GM12878 (cell line): ENCODE data around the gene SSPN. TPM values are rescaled to one million over a fixed set of nuclear protein-coding genes. Genes with fewer than 3 reads are reported as not detected.

Source experiments
- ATAC-seq: fragments of 200-7000 bp; cut with Tn5 transposase; 3 replicates; pipeline ENCODE4 v1.9.1; 2020; ENCODE audit warnings: mild to moderate bottlenecking, moderate library complexity
- BruUV-seq: library from RNA; stranded (reverse); fragments of 400-500 nt; replicated peaks from 2 replicates; lab custom pipeline; 2021; lab: Mats Ljungman, UMichigan
- CTCF ChIA-PET: fragments of 300-600 bp; sonication (Branson Sonifier 250); formaldehyde crosslinking; extraction: SDS; loops from one replicate; lab custom pipeline; 2021; ENCODE audit warnings: inconsistent platforms; lab: Yijun Ruan, JAX
- POLR2A ChIA-PET: fragments of 350-600 bp; formaldehyde crosslinking; extraction: SDS; loops from one replicate; lab custom pipeline; 2021; ENCODE audit warnings: inconsistent platforms; lab: Charles Lee
- RAD21 ChIA-PET: fragments of 300-600 bp; sonication (Branson Sonifier 250); formaldehyde crosslinking; loops from one replicate; lab custom pipeline; 2023; ENCODE audit warnings: antibody characterized with exemption; ENCODE audit not compliant: unreplicated experiment; lab: Charles Lee
- SMC1A ChIA-PET: fragments of 300-600 bp; sonication (Branson Sonifier 250); formaldehyde crosslinking; loops from one replicate; lab custom pipeline; 2023; ENCODE audit not compliant: unreplicated experiment, uncharacterized antibody; lab: Charles Lee
- DNase-seq: peaks from one replicate; pipeline ENCODE4 v3.0.0-alpha.2; 2011; ENCODE audit warnings: low read depth, low spot score
- FAIRE-seq: peaks from 3 replicates; lab custom pipeline; 2011; peaks lifted over from hg19 to GRCh38; lab: Jason Lieb, UNC
- H2AFZ ChIP-seq: 2 replicates; pipeline ENCODE4 v1.6.0; 2011; ENCODE audit warnings: low read depth, low read length, control low read depth; ENCODE audit not compliant: control insufficient read depth
- H3K27ac ChIP-seq: 2 replicates; pipeline ENCODE4 v1.5.1; 2011; ENCODE audit warnings: control low read depth; ENCODE audit not compliant: control insufficient read depth, insufficient read depth
- H3K27me3 ChIP-seq, 2 experiments: replicated peaks in 1 of 2; 2 replicates each; pipeline versions ENCODE4 v1.6.0 to v1.6.1; 2011; ENCODE audit warnings: low read length in 1 of 2; ENCODE audit not compliant: control insufficient read depth in 2 of 2, insufficient read depth in 2 of 2
- H3K36me3 ChIP-seq, 2 experiments: 2 replicates each; pipeline ENCODE4 v1.5.1; 2011; ENCODE audit warnings: low read length in 1 of 2; ENCODE audit not compliant: control insufficient read depth in 2 of 2, insufficient read depth in 2 of 2
- H3K4me1 ChIP-seq: 2 replicates; pipeline ENCODE4 v1.6.1; 2011; ENCODE audit warnings: mild to moderate bottlenecking, low read length, moderate library complexity, mixed read lengths; ENCODE audit not compliant: control insufficient read depth, insufficient read depth
- H3K4me2 ChIP-seq: 2 replicates; pipeline ENCODE4 v1.6.0; 2011; ENCODE audit warnings: control low read depth; ENCODE audit not compliant: control insufficient read depth, insufficient read depth
- H3K4me3 ChIP-seq: fragments of 200-600 bp; sonication (generic); 2 replicates; pipeline ENCODE4 v1.5.1; 2016
- H3K79me2 ChIP-seq: 2 replicates; pipeline ENCODE4 v1.6.0; 2011; ENCODE audit warnings: low read length; ENCODE audit not compliant: control insufficient read depth, insufficient read depth
- H3K9ac ChIP-seq: 2 replicates; pipeline ENCODE4 v1.8.0; 2011; ENCODE audit warnings: low read length, control low read depth, mixed read lengths; ENCODE audit not compliant: control insufficient read depth, insufficient read depth
- H3K9me3 ChIP-seq: replicated peaks from 3 replicates; pipeline ENCODE4 v1.5.1; 2011; ENCODE audit warnings: mild to moderate bottlenecking, low read length; ENCODE audit not compliant: control insufficient read depth, insufficient read depth
- H4K20me1 ChIP-seq: 2 replicates; pipeline ENCODE4 v1.6.0; 2011; ENCODE audit not compliant: control insufficient read depth, insufficient read depth
- ATF7 ChIP-seq: fragments of 450-650 bp; IDR thresholded peaks from 2 replicates; pipeline ENCODE4 v1.6.1; 2016; ENCODE audit warnings: low read depth, mild to moderate bottlenecking
- CHD1 ChIP-seq: IDR thresholded peaks from 2 replicates; pipeline ENCODE4 v1.6.1; 2012; ENCODE audit warnings: low read depth, low read length, improper control_type of control experiment
- CREM ChIP-seq: IDR thresholded peaks from 2 replicates; pipeline ENCODE4 v1.6.1; 2014; ENCODE audit warnings: antibody characterized with exemption, low read depth
- DPF2 ChIP-seq: fragments of 450-650 bp; IDR thresholded peaks from 2 replicates; pipeline ENCODE4 v1.6.1; 2017; ENCODE audit warnings: mild to moderate bottlenecking
- EED ChIP-seq: sonication (generic); IDR thresholded peaks from 2 replicates; pipeline ENCODE4 v1.6.1; 2016; ENCODE audit warnings: antibody characterized with exemption, low read depth
- GABPA ChIP-seq: IDR thresholded peaks from 2 replicates; pipeline ENCODE4 v1.6.1; 2014; ENCODE audit warnings: antibody characterized with exemption, low read depth, mild to moderate bottlenecking, inconsistent platforms
- KAT2A ChIP-seq: conservative IDR thresholded peaks from 2 replicates; pipeline ENCODE4 v1.6.1; 2011; ENCODE audit warnings: low read depth, low read length; ENCODE audit not compliant: control insufficient read depth
- KDM1A ChIP-seq: fragments of 200-600 bp; sonication (generic); IDR thresholded peaks from 2 replicates; pipeline ENCODE4 v1.6.1; 2016; ENCODE audit warnings: borderline replicate concordance
- MEF2B ChIP-seq: fragments of 450-650 bp; IDR thresholded peaks from 2 replicates; pipeline ENCODE4 v1.6.1; 2018; ENCODE audit warnings: mild to moderate bottlenecking, moderate library complexity; ENCODE audit not compliant: partially characterized antibody, poor library complexity, severe bottlenecking
- RBBP5 ChIP-seq: fragments of 200-600 bp; sonication (generic); conservative IDR thresholded peaks from 2 replicates; pipeline ENCODE4 v1.6.1; 2016
- TCF3 ChIP-seq: IDR thresholded peaks from 2 replicates; pipeline ENCODE4 v1.6.1; 2012; ENCODE audit warnings: low read depth, mild to moderate bottlenecking, low read length, borderline replicate concordance; ENCODE audit not compliant: insufficient read depth
- TCF7 ChIP-seq: IDR thresholded peaks from 2 replicates; pipeline ENCODE4 v1.6.1; 2014; ENCODE audit warnings: antibody characterized with exemption, borderline replicate concordance
- ZNF24 ChIP-seq: fragments of 450-650 bp; IDR thresholded peaks from 2 replicates; pipeline ENCODE4 v1.6.1; 2017; ENCODE audit warnings: antibody characterized with exemption, mild to moderate bottlenecking
- ZNF274 ChIP-seq: IDR thresholded peaks from one replicate; pipeline ENCODE4 v1.8.0; 2011; ENCODE audit not compliant: insufficient read length, insufficient read depth
- WGBS: methylation state at CpG from one replicate; pipeline ENCODE4 v1.1.6; 2016; ENCODE audit warnings: low lambda C conversion rate; ENCODE audit not compliant: insufficient replicate concordance, insufficient coverage; ENCODE audit errors: missing lambda C conversion rate; 5-methylcytosine and 5-hydroxymethylcytosine counted together
- in situ Hi-C: fragments of 300-500 bp; cut with MboI; formaldehyde crosslinking; loops from 9 replicates; pipeline ENCODE4 v1.14.3; 2018; ENCODE audit warnings: mixed read lengths
- intact Hi-C: fragments of 100-400 bp; cut with micrococcal nuclease; formaldehyde crosslinking; loops from one replicate; pipeline ENCODE4 v1.14.2; 2022; ENCODE audit not compliant: unreplicated experiment
- polyA plus RNA-seq, 11 experiments: library from polyadenylated mRNA; depleted of rRNA in 4 of 11; unstranded in 6 of 11; stranded (reverse) in 5 of 11; fragments of >200 nt; fragmentation: Nextera tagmentation in 4 of 11; fragmentation: Illumina TruSeq in 1 of 11; extraction: Ambion mirVana in 4 of 11; extraction: Trizol in 1 of 11; gene quantifications; 1 replicate in 1 of 11; 2 replicates in 10 of 11; pipeline versions ENCODE4 v1.2.1 to v1.2.3, GENCODE V29; 2011 to 2016; ENCODE audit warnings: inconsistent platforms in 2 of 11, missing spikeins in 2 of 11, low read depth in 1 of 11
- total RNA-seq, 4 experiments: library from RNA; depleted of rRNA in 3 of 4; stranded (reverse); fragments of >200 nt in 3 of 4; fragmentation: Illumina TruSeq in 1 of 4; extraction: Trizol in 1 of 4; gene quantifications; 2 replicates each; pipeline versions ENCODE4 v1.2.1 to v1.2.3, GENCODE V29; 2013 to 2021
- TF ChIP-seq, protein P1 (sequence below): fragments of 450-650 bp; formaldehyde crosslinking; IDR thresholded peaks from 2 replicates; pipeline ENCODE4 v1.5.0; 2022; ENCODE audit warnings: mild to moderate bottlenecking, missing genetic modification characterization
- TF ChIP-seq, protein P2 (sequence below): fragments of 150-350 bp; IDR thresholded peaks from 2 replicates; pipeline ENCODE4 v1.6.1; 2014; ENCODE audit warnings: mild to moderate bottlenecking, low read depth, low read length
- TF ChIP-seq, protein P3 (sequence below): IDR thresholded peaks from 2 replicates; pipeline ENCODE4 v1.6.1; 2012; ENCODE audit warnings: low read depth, low read length, improper control_type of control experiment
- TF ChIP-seq, protein P4 (sequence below): fragments of 450-650 bp; IDR thresholded peaks from 2 replicates; pipeline ENCODE4 v1.6.1; 2017; ENCODE audit warnings: mild to moderate bottlenecking, low read depth, inconsistent platforms; ENCODE audit not compliant: poor library complexity, severe bottlenecking

Gene SSPN
- total and polyA plus RNA-seq, 10 of the 15 experiments (the other 5 are each of a cell fraction or from before 2014, with no cell fraction given) = 0.04 to 0.41 (median 0.28) TPM; not detected in 5

DNA sequence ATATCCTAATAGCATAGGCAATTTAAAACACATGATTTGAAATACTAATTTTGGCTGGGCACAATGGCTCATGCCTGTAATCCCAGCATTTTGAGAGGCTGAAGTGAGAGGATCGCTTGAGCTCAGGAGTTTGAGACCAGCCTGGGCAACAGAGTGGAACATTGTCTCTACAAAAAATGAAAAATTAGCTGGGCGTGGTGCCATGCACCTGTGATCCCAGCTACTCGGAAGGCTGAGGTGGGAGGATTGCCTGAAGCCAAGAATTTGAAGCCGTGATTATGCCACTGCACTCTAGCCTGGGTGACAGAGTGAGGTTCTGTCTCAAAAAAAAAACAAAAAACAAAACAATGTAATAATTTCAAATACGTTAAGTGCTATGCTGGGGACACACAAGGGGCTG, 83.3 kb downstream of the SSPN start:
- no peaks in the 10 kb centered on the region for H3K9me3 ChIP-seq
- ChIA-PET POLR2A (interaction anchor here (1.7 kb wide), 1 partner anchor 20 kb away, joined by 6 read pairs; no protein-coding TSS in a partner anchor), CTCF (interaction anchor here (0.9 to 1.2 kb wide), 4 partner anchors 8 to 151 kb away, joined by 3 to 5 read pairs (median 3); no protein-coding TSS in a partner anchor), SMC1A (interaction anchor here (0.5 to 11.8 kb wide), 8 partner anchors 9 to 131 kb away, joined by 3 to 203 read pairs (median 6); no protein-coding TSS in a partner anchor), RAD21 (interaction anchor here (0.5 to 2.0 kb wide), 9 partner anchors 9 to 159 kb away, joined by 3 to 7 read pairs (median 3); no protein-coding TSS in a partner anchor)
- no peak overlapping the region for H3K27ac ChIP-seq
- FAIRE-seq (no peak), ATAC-seq (no peak), DNase-seq (no peak)
- intact Hi-C loops = no loop called here
- no peak overlapping the region for H3K4me2 ChIP-seq
- peaks cover 20% of the 10 kb centered on the region for H3K4me1 ChIP-seq
- no peak overlapping the region for H3K9ac ChIP-seq
- H3K36me3 ChIP-seq = no peaks in the 10 kb centered on the region
- in situ Hi-C loops = no loop called here
- BruUV-seq = no TSS peak
- H3K79me2 ChIP-seq = no peaks in the 10 kb centered on the region
- H4K20me1 ChIP-seq = no peaks in the 10 kb centered on the region
- no peaks in the 10 kb centered on the region for H3K27me3 ChIP-seq
- H2AFZ ChIP-seq = no peak overlapping the region
- WGBS = 95% methylated on average over 5 of the region's 5 CpGs
- no peak overlapping the region for H3K4me3 ChIP-seq
- TF ChIP-seq, protein P1, sequence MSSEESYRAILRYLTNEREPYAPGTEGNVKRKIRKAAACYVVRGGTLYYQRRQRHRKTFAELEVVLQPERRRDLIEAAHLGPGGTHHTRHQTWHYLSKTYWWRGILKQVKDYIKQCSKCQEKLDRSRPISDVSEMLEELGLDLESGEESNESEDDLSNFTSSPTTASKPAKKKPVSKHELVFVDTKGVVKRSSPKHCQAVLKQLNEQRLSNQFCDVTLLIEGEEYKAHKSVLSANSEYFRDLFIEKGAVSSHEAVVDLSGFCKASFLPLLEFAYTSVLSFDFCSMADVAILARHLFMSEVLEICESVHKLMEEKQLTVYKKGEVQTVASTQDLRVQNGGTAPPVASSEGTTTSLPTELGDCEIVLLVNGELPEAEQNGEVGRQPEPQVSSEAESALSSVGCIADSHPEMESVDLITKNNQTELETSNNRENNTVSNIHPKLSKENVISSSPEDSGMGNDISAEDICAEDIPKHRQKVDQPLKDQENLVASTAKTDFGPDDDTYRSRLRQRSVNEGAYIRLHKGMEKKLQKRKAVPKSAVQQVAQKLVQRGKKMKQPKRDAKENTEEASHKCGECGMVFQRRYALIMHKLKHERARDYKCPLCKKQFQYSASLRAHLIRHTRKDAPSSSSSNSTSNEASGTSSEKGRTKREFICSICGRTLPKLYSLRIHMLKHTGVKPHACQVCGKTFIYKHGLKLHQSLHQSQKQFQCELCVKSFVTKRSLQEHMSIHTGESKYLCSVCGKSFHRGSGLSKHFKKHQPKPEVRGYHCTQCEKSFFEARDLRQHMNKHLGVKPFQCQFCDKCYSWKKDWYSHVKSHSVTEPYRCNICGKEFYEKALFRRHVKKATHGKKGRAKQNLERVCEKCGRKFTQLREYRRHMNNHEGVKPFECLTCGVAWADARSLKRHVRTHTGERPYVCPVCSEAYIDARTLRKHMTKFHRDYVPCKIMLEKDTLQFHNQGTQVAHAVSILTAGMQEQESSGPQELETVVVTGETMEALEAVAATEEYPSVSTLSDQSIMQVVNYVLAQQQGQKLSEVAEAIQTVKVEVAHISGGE = no peak
- TF ChIP-seq ZNF274 = no peak
- TF ChIP-seq EED = no peak
- no peak for TF ChIP-seq KAT2A
- no peak for TF ChIP-seq TCF7
- no peak for TF ChIP-seq CHD1
- no peak for TF ChIP-seq ZNF24
- no peak for TF ChIP-seq GABPA
- TF ChIP-seq MEF2B = no peak
- no peak for TF ChIP-seq TCF3
- TF ChIP-seq KDM1A = no peak
- TF ChIP-seq, protein P2, sequence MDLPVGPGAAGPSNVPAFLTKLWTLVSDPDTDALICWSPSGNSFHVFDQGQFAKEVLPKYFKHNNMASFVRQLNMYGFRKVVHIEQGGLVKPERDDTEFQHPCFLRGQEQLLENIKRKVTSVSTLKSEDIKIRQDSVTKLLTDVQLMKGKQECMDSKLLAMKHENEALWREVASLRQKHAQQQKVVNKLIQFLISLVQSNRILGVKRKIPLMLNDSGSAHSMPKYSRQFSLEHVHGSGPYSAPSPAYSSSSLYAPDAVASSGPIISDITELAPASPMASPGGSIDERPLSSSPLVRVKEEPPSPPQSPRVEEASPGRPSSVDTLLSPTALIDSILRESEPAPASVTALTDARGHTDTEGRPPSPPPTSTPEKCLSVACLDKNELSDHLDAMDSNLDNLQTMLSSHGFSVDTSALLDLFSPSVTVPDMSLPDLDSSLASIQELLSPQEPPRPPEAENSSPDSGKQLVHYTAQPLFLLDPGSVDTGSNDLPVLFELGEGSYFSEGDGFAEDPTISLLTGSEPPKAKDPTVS = no peak
- TF ChIP-seq, protein P3, sequence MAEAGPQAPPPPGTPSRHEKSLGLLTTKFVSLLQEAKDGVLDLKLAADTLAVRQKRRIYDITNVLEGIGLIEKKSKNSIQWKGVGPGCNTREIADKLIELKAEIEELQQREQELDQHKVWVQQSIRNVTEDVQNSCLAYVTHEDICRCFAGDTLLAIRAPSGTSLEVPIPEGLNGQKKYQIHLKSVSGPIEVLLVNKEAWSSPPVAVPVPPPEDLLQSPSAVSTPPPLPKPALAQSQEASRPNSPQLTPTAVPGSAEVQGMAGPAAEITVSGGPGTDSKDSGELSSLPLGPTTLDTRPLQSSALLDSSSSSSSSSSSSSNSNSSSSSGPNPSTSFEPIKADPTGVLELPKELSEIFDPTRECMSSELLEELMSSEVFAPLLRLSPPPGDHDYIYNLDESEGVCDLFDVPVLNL = no peak
- TF ChIP-seq CREM = no peak
- TF ChIP-seq ATF7 = no peak
- TF ChIP-seq DPF2 = no peak
- TF ChIP-seq, protein P4, sequence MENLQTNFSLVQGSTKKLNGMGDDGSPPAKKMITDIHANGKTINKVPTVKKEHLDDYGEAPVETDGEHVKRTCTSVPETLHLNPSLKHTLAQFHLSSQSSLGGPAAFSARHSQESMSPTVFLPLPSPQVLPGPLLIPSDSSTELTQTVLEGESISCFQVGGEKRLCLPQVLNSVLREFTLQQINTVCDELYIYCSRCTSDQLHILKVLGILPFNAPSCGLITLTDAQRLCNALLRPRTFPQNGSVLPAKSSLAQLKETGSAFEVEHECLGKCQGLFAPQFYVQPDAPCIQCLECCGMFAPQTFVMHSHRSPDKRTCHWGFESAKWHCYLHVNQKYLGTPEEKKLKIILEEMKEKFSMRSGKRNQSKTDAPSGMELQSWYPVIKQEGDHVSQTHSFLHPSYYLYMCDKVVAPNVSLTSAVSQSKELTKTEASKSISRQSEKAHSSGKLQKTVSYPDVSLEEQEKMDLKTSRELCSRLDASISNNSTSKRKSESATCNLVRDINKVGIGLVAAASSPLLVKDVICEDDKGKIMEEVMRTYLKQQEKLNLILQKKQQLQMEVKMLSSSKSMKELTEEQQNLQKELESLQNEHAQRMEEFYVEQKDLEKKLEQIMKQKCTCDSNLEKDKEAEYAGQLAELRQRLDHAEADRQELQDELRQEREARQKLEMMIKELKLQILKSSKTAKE = no peak
- no peak for TF ChIP-seq RBBP5
